Ovary (tissue), 3 donors: ENCODE results near the gene CTBP2.

Experiments used
- CTCF ChIP-seq, 3 donors: fragments of 450-650 bp in 2 of 3; fragments of 200-600 bp in 1 of 3; IDR thresholded peaks; one replicate each; pipeline versions ENCODE4 v1.5.1 to v1.8.0; 2016 to 2022; ENCODE audit warnings: antibody characterized with exemption in 3 of 3, mild to moderate bottlenecking in 1 of 3
- EP300 ChIP-seq: sonication (generic); formaldehyde crosslinking; IDR thresholded peaks from one replicate; pipeline ENCODE4 v1.6.1; 2017; ENCODE audit warnings: antibody characterized with exemption
- POLR2A ChIP-seq: fragments of 450-650 bp; IDR thresholded peaks from one replicate; pipeline ENCODE4 v1.6.1; 2017; ENCODE audit warnings: antibody characterized with exemption, mild to moderate bottlenecking, moderate library complexity
- donor health status: DM: no; HTN: no; CAD: no.

- TF ChIP-seq CTCF (IDR thresholded peaks at IDR 0.05) (no peak), POLR2A (no peak), EP300 (no peak)
Measured at GRCh38 chr10:125111118-125111727, 49.1 kb downstream of the CTBP2 start.
